ENCODE results near the gene CTIF.

CTIF gene

DNA sequence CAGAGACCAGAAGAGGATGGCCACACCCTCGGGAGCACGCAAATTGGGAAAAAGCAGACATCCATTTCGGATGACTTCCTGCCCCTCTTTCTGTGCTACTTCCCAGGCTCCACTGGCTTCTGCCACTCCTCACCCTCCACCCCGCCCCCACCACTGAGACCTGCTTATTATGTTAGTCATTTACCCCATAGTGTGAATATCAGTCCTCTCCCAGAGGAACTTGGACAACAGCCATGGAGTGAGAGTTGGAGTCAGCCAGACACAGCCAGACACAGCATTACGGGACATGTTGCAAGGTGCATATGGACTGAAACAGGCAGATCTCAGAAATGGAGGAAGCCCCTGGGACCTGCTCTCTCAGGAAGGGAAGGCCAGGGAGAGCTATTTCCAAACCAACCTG lies 51.8 kb downstream of the CTIF start:
- TF ChIP-seq NFIC (IDR thresholded peaks at IDR 0.05): peak; percentile 82; the same call in 1 of the 2 replicates
- TF ChIP-seq EGR1 (IDR thresholded peaks at IDR 0.05): no peak
- no peak for TF ChIP-seq YY1 (IDR thresholded peaks at IDR 0.05; ENCODE audit: low read depth)
- TF ChIP-seq TEAD4 (IDR thresholded peaks at IDR 0.05): 0 out of 2 replicates have a peak, but pooled peaks have one; percentile 32
- peak; percentile 40; the same call in 1 of the 2 replicates for TF ChIP-seq EP300 (IDR thresholded peaks at IDR 0.05; ENCODE audit: borderline replicate concordance)
- TF ChIP-seq, protein P1, sequence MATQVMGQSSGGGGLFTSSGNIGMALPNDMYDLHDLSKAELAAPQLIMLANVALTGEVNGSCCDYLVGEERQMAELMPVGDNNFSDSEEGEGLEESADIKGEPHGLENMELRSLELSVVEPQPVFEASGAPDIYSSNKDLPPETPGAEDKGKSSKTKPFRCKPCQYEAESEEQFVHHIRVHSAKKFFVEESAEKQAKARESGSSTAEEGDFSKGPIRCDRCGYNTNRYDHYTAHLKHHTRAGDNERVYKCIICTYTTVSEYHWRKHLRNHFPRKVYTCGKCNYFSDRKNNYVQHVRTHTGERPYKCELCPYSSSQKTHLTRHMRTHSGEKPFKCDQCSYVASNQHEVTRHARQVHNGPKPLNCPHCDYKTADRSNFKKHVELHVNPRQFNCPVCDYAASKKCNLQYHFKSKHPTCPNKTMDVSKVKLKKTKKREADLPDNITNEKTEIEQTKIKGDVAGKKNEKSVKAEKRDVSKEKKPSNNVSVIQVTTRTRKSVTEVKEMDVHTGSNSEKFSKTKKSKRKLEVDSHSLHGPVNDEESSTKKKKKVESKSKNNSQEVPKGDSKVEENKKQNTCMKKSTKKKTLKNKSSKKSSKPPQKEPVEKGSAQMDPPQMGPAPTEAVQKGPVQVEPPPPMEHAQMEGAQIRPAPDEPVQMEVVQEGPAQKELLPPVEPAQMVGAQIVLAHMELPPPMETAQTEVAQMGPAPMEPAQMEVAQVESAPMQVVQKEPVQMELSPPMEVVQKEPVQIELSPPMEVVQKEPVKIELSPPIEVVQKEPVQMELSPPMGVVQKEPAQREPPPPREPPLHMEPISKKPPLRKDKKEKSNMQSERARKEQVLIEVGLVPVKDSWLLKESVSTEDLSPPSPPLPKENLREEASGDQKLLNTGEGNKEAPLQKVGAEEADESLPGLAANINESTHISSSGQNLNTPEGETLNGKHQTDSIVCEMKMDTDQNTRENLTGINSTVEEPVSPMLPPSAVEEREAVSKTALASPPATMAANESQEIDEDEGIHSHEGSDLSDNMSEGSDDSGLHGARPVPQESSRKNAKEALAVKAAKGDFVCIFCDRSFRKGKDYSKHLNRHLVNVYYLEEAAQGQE (IDR thresholded peaks at IDR 0.05; ENCODE audit: low read depth): no peak

DNA sequence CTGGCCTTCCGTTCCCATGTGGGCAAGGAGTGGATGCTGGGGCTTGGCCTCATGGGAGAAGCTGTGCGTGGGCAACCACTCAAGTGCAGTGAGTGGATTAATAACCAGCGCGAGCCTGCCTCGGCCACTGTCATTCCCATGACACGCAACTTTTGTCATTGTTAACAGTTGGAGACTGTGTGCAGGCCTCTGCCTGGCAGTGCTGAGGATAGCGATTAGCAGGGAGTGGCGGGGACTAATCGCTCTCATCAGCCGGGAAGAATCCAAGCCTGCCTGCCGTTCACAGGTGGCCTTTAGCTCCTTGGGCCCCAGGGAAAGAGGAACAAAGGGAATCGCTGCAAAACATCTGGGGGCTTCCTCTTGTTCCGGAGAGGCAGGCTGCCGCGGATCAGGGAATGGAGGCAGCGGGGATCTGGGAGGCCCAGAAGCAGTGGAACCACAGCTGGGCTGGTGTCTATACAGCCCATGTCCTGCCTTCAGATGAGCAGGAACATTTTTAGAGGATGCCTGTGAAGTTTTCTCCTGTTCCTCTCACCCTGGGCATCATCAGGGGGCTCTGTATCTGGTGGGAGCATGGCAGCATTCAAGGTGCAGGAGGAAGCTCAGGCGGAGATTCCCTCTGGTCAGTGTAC lies 53.8 kb downstream of the CTIF start:
- no peak for TF ChIP-seq ZBTB7A (IDR thresholded peaks at IDR 0.05; ENCODE audit: low read depth)
- no peak for TF ChIP-seq YY1 (IDR thresholded peaks at IDR 0.05; ENCODE audit: low read depth)
- TF ChIP-seq, protein P1 (IDR thresholded peaks at IDR 0.05; ENCODE audit: low read depth): no peak
- TF ChIP-seq FOXM1 (IDR thresholded peaks at IDR 0.05; ENCODE audit: borderline replicate concordance, low read depth): no peak
- no peak for TF ChIP-seq TAF1 (IDR thresholded peaks at IDR 0.05; ENCODE audit: low read depth)
- no peak for TF ChIP-seq EP300 (IDR thresholded peaks at IDR 0.05; ENCODE audit: borderline replicate concordance)
- TF ChIP-seq, protein P2, sequence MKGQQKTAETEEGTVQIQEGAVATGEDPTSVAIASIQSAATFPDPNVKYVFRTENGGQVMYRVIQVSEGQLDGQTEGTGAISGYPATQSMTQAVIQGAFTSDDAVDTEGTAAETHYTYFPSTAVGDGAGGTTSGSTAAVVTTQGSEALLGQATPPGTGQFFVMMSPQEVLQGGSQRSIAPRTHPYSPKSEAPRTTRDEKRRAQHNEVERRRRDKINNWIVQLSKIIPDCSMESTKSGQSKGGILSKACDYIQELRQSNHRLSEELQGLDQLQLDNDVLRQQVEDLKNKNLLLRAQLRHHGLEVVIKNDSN (IDR thresholded peaks at IDR 0.05): no peak
- TF ChIP-seq TCF12 (IDR thresholded peaks at IDR 0.05; ENCODE audit: low read depth): no peak
- no peak for TF ChIP-seq TEAD4 (IDR thresholded peaks at IDR 0.05)
- TF ChIP-seq CEBPB (IDR thresholded peaks at IDR 0.05): no peak
- no peak for TF ChIP-seq RAD21 (IDR thresholded peaks at IDR 0.05; ENCODE audit: low read depth)
- TF ChIP-seq CREB1 (IDR thresholded peaks at IDR 0.05; ENCODE audit: low read depth): no peak
- TF ChIP-seq, protein P3, sequence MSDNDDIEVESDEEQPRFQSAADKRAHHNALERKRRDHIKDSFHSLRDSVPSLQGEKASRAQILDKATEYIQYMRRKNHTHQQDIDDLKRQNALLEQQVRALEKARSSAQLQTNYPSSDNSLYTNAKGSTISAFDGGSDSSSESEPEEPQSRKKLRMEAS (IDR thresholded peaks at IDR 0.05): no peak

DNA sequence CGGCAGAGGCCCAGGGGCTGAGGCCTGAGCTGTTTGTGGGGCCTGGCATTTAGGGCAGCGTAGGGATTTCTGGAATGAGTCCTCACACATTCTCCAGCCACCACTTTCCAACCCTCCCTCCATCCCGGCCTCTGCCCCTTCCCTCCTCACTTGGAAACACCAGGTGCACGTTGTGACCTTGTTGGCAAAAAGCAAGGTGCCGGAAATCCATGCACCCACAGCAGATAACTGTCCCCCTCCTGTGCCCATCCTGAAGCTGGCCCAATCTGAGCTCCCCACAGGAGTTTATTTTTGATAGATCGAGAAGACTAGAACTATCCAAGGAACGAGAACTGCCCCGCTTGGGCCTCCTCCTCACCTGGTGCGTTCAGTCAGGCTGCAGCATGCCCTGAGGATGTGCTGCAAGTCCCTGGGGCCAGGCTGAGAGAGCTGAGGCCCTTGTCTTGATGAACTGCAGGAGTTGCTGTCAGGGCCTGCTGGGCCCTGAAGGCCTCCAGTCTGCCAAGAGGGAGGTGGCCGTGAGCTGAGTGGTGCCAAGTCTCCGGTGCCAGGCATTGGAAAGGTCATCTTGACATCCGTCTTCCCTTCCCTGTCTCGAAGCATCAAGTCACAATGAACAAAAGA lies 55.8 kb downstream of the CTIF start:
- TF ChIP-seq EP300 (IDR thresholded peaks at IDR 0.05; ENCODE audit: borderline replicate concordance): no peak
- no peak for TF ChIP-seq CREB1 (IDR thresholded peaks at IDR 0.05; ENCODE audit: low read depth)
- TF ChIP-seq ZBTB7A (IDR thresholded peaks at IDR 0.05; ENCODE audit: low read depth): no peak
- TF ChIP-seq, protein P2 (IDR thresholded peaks at IDR 0.05): no peak
- no peak for TF ChIP-seq TAF1 (IDR thresholded peaks at IDR 0.05; ENCODE audit: low read depth)
- TF ChIP-seq, protein P3 (IDR thresholded peaks at IDR 0.05): no peak
- no peak for TF ChIP-seq EGR1 (IDR thresholded peaks at IDR 0.05)
- no peak for TF ChIP-seq CEBPB (IDR thresholded peaks at IDR 0.05)
- no peak for TF ChIP-seq TEAD4 (IDR thresholded peaks at IDR 0.05)

DNA sequence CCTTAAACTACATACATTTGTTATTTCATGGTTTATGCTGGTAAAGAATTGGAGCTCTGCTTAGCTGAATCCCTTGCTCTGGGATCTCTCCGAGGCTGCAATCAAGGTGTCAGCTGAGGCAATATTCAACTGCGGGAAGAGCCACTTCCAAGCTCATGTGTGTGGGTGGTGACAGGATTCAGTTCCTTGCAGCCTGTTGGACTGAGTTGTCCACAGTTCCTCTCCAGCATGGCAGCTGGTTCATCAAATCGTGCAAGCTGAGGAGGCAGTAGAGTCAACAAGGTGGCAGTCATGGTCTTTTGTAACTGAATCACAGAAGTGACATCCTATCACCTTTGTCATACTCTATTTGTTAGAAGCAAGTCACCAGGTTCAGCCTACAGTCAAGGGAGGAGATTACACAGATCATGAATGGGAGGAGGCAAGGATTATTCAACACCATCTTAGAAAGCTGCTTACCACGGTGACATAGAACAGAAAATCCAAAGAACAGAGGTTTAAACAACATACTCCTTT lies 56.9 kb downstream of the CTIF start:
- no peak for TF ChIP-seq TCF12 (IDR thresholded peaks at IDR 0.05; ENCODE audit: low read depth)
- TF ChIP-seq YY1 (IDR thresholded peaks at IDR 0.05; ENCODE audit: low read depth): no peak
- TF ChIP-seq ZBTB7A (IDR thresholded peaks at IDR 0.05; ENCODE audit: low read depth): no peak
- TF ChIP-seq CREB1 (IDR thresholded peaks at IDR 0.05; ENCODE audit: low read depth): no peak
- no peak for TF ChIP-seq TAF1 (IDR thresholded peaks at IDR 0.05; ENCODE audit: low read depth)
- TF ChIP-seq EGR1 (IDR thresholded peaks at IDR 0.05): no peak
- no peak for TF ChIP-seq RAD21 (IDR thresholded peaks at IDR 0.05; ENCODE audit: low read depth)

DNA sequence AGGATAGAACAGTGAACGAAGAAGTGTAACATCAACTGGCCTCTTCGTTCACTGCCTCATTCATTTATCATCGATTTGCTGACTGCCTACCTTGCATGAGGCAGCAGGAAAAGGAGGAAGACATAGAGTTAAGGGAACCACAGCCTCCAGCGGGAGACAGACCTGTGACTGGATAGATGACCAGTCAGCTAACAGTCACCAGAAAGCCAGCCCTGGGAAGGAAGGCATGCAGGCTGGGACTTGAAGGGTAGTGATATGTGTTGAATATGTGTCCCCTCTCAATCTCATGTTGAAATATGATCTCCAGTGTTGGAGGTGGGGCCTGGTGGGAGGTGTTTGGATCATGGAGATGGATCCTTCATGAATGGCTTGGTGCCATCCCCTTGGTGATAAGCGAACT lies 58.3 kb downstream of the CTIF start:
- TF ChIP-seq YY1 (IDR thresholded peaks at IDR 0.05; ENCODE audit: low read depth) (no peak), EP300 (IDR thresholded peaks at IDR 0.05; ENCODE audit: borderline replicate concordance) (no peak), TAF1 (IDR thresholded peaks at IDR 0.05; ENCODE audit: low read depth) (no peak), TCF12 (IDR thresholded peaks at IDR 0.05; ENCODE audit: low read depth) (no peak), ZBTB7A (IDR thresholded peaks at IDR 0.05; ENCODE audit: low read depth) (no peak), RAD21 (IDR thresholded peaks at IDR 0.05; ENCODE audit: low read depth) (no peak), EGR1 (IDR thresholded peaks at IDR 0.05) (no peak)

DNA sequence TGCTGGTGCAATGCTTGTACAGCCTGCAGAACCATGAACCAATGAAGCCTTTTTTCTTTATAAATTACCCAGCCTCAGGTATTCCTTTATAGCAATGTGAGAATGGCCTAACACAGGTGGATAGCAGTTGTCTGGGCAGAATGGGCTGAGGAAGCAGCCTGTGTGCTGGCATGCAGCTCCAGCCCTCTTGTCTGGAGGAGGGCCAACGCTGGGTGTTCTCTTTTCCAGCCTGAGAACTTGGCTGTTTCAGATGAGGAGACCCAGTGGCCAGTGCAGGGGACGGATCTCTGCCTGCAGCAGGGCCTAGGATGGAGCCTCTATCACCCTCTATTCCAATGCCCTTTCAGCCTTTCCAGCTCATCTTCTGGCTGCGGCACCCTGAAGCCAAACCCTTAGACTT lies 58.8 kb downstream of the CTIF start:
- TF ChIP-seq TEAD4 (IDR thresholded peaks at IDR 0.05) (no peak), YY1 (IDR thresholded peaks at IDR 0.05; ENCODE audit: low read depth) (no peak), RAD21 (IDR thresholded peaks at IDR 0.05; ENCODE audit: low read depth) (no peak), EP300 (IDR thresholded peaks at IDR 0.05; ENCODE audit: borderline replicate concordance) (no peak), TAF1 (IDR thresholded peaks at IDR 0.05; ENCODE audit: low read depth) (no peak), ZBTB7A (IDR thresholded peaks at IDR 0.05; ENCODE audit: low read depth) (no peak), CREB1 (IDR thresholded peaks at IDR 0.05; ENCODE audit: low read depth) (no peak), FOXM1 (IDR thresholded peaks at IDR 0.05; ENCODE audit: borderline replicate concordance, low read depth) (no peak), TCF12 (IDR thresholded peaks at IDR 0.05; ENCODE audit: low read depth) (no peak), CEBPB (IDR thresholded peaks at IDR 0.05) (no peak), EGR1 (IDR thresholded peaks at IDR 0.05) (no peak), NFIC (IDR thresholded peaks at IDR 0.05) (no peak)
- TF ChIP-seq, protein P3 (IDR thresholded peaks at IDR 0.05): no peak
- TF ChIP-seq, protein P2 (IDR thresholded peaks at IDR 0.05): no peak
- TF ChIP-seq, protein P1 (IDR thresholded peaks at IDR 0.05; ENCODE audit: low read depth): no peak
